Lower leg skin (tissue), 4 donors: Measurements from ENCODE around the gene DIP2C. TPM values are rescaled to one million over a fixed set of nuclear protein-coding genes. Genes with fewer than 3 reads are reported as not detected.

Source experiments
- DNase-seq, 2 donors: peaks; one replicate each; pipeline ENCODE4 v3.0.0-alpha.2; 2019; ENCODE audit warnings: low spot score in 2 of 2
- H3K4me3 ChIP-seq: fragments of 200-600 bp; sonication (generic); 2 replicates; pipeline ENCODE4 v1.5.1; 2017; ENCODE audit warnings: mild to moderate bottlenecking, low read depth; ENCODE audit not compliant: poor library complexity, severe bottlenecking
- CTCF ChIP-seq, 3 donors: fragments of 450-650 bp; IDR thresholded peaks; one replicate each; pipeline ENCODE4 v1.5.1; 2016; ENCODE audit warnings: antibody characterized with exemption in 3 of 3, mild to moderate bottlenecking in 3 of 3, moderate library complexity in 2 of 3
- POLR2A ChIP-seq, 2 donors: fragments of 450-650 bp; IDR thresholded peaks; one replicate each; pipeline ENCODE4 v1.6.1; 2016 to 2017; ENCODE audit warnings: antibody characterized with exemption in 2 of 2, mild to moderate bottlenecking in 1 of 2, moderate library complexity in 1 of 2
- WGBS, 2 donors: methylation state at CpG; one replicate each; pipeline ENCODE4 v1.1.5; 2018; 5-methylcytosine and 5-hydroxymethylcytosine counted together
- intact Hi-C: fragments of 100-400 bp; cut with DNase I; formaldehyde crosslinking; loops from one replicate; pipeline ENCODE4 v1.15.0; 2023; ENCODE audit warnings: low total_unique reads
- total RNA-seq, 4 donors: library from RNA; depleted of rRNA; stranded (reverse); fragments of >200 nt; gene quantifications; one replicate each; pipeline ENCODE4 v1.1.0, GENCODE V29; 2016

Gene DIP2C
- total RNA-seq, 4 donors from 2014 or later, result 6.2 to 14.7 (median 10.6) TPM

- TF ChIP-seq CTCF (IDR thresholded peaks at IDR 0.05), result no peak
- no peak for TF ChIP-seq POLR2A (IDR thresholded peaks at IDR 0.05)
- no peak overlapping the region for H3K4me3 ChIP-seq
- DNase-seq, result no peak
- 89 to 92% methylated on average over 30 of the region's 30 CpGs for WGBS, 2 donors
- intact Hi-C loops, result no loop called here
Observed at GRCh38 chr10:509361-510102, 179.9 kb downstream of the DIP2C start.

- DNase-seq, result no peak
- TF ChIP-seq POLR2A (IDR thresholded peaks at IDR 0.05), result no peak
- no peak for TF ChIP-seq CTCF (IDR thresholded peaks at IDR 0.05)
- intact Hi-C loops, result no loop called here
- no peak overlapping the region for H3K4me3 ChIP-seq
- WGBS, 2 donors, result 95% methylated on average over 13 of the region's 13 CpGs
Observed at GRCh38 chr10:508726-509125, 180.7 kb downstream of the DIP2C start.

- no peak for DNase-seq
- TF ChIP-seq POLR2A (IDR thresholded peaks at IDR 0.05) (no peak), CTCF (IDR thresholded peaks at IDR 0.05) (no peak)
- no peak overlapping the region for H3K4me3 ChIP-seq
- intact Hi-C loops, result no loop called here
- 91 to 92% methylated on average over 12 of the region's 12 CpGs for WGBS, 2 donors
Observed at GRCh38 chr10:507908-508444, 181.5 kb downstream of the DIP2C start.

- DNase-seq, result no peak
- WGBS, 2 donors, result 92 to 97% methylated on average over 16 of the region's 16 CpGs
- TF ChIP-seq CTCF (IDR thresholded peaks at IDR 0.05) (no peak), POLR2A (IDR thresholded peaks at IDR 0.05) (no peak)
- intact Hi-C loops, result no loop called here
- H3K4me3 ChIP-seq, result no peak overlapping the region
Observed at GRCh38 chr10:507355-507699, 182.1 kb downstream of the DIP2C start.

GRCh38 chr10:506451-507354 lies 182.8 kb downstream of the DIP2C start:
- H3K4me3 ChIP-seq, result no peak overlapping the region
- intact Hi-C loops, result no loop called here
- TF ChIP-seq POLR2A (IDR thresholded peaks at IDR 0.05), result no peak
- TF ChIP-seq CTCF (IDR thresholded peaks at IDR 0.05), result no peak
- 91 to 92% methylated on average over 29 to 32 of the region's 32 CpGs for WGBS, 2 donors
- DNase-seq, result no peak
